ENCODE data around the gene DYNC2LI1.

DYNC2LI1 gene

DNA sequence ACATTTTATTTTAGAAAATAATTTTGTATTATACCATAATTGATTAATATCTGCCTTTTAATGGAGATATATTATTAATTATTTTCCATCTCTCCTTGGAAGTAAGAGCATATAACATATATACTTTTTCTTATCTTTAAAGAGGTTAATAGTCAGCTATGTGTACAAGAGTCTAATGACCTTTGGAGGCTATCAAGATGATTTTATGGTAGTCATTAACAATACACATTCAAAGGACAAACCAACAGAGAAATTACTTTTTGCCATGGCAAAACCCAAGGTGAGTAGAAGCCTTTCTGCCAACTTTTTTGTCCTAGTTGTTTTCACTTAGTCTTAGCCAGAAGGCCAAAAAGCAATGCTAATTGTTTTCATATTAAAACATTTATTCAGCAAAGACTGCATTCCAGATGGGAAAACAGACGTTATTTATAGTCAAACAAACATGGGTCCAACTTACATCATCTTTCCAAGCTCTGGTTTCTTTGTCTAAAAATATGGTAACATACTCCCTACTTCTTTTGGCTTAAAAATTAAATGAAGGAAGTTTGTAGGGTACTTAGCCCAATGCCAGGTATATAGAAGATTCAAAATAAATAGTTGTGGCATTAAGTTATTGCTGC, 9.6 kb upstream of the DYNC2LI1 start:
- peak; percentile 8 for DNase-seq

DNA sequence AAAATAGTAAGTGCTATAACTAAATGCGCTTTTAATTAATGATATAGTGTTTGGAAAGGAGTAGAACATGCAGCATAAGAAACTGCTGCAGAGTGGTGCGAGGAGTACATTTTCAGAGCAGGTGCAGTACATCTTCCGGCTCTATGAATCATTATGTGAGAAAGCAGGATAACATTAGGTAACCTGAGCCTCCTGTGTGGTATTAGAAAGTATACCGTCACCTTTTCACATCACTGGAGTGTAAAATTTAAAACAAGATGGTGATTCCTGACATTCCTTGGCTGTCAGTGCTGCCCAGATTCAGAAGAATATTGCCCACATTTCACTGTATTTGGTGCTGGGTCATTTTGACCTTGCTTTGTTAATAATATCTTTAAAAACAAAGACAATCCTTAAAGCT, 7.8 kb upstream of the DYNC2LI1 start:
- peak; percentile 12 for DNase-seq

DNA sequence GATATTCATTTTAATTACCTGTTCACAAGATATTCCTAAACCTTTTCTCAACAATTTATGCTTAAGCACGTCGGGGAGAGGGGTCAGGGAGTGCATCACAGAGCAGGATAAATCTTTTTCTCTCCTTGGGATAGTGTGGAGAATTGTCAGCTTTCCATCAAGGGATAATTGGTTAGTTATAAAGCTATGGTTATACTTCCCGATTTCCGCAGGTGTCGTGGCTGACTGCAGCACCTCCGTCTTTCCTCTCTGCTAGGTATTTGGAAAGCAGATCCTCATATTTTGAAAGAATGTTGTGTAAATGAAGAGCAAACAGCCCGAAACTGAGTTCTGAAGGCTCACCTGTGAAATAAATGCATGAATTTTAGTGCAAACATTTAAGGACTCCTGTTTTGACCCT, 778 bp downstream of the DYNC2LI1 start:
- DNase-seq, result no peak

DNA sequence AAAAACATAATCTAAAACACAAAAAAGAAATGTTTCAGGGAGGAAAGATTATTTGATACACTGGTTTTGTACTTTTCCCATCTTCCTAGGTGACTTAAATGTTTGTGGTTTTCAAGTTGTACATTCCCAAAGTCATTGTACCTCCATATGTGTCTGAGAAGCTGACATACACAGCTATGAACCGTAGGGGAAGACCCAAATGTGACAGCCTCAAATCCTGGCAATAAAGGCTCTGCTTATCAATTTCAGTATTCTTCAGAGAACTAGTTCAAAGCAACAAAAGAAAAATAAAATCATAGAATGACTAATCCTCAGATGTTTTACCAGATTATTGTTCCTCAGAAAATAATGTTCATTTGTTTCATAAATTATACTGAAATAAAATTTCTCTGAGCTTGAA, 2.5 kb downstream of the DYNC2LI1 start:
- DNase-seq, result no peak

DNA sequence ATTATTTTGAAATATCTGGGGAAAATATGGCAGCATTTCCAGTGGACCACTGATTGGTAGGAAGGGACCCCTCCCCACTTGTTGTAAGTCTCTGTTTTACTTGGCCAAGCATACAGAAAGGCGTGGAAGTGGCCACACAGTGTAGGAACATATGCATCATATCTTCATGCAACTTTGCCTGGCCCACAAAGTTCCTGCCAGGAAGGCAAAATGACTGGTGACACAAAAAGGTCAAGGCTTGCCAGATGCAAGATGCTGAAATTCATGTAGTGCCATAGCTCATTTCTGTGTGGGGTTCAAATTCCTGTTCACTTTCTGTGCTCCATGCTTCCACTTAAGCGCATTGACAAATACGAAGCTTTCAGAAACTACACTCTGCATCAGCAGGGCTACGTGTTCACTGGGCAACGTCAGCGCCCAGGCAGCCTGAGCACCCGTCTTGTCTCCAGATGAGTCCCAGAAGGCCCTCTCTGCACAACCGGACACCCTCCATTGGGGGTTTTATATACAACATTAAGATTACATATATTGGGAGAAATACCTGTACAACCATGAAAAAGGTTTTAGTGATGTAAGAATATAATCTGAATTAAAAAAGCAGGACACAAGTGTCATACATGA, 3.6 kb downstream of the DYNC2LI1 start:
- no peak for DNase-seq

DNA sequence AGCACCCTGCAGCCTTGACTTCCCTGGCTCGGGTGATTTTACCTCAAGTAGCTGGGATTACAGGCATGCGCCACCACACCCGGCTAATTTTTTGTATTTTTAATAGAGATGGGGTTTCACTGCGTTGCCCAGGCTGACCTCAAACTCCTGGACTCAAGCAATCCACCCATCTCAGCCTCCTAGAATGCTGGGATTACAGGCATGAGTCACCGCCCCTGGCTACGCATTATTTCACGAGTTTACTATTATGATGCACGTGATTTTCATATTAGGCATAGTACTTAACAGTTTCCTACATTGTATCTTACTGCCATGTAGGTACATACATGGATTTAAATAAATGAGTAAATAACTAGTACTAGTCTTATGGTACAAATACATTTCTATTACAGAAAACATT, 4.4 kb downstream of the DYNC2LI1 start:
- no peak for DNase-seq

DNA sequence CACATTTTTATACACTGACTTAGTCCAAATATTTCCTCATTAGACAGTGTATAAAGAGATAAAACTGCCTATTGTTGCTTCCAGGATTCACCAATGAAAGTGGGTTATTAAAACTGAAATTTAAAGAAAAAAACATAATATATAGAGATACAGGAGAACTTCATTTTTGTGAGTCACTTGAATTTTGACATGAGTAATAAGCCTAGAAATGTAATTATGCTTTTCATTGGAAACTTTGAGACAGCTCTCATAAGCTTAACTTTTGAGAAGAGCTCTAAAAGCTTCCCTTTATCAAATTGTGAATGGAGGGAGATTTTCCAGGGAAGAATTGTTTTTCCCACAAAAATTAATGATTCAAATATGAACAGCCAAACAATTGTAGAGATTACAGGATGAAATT, 14.1 kb downstream of the DYNC2LI1 start:
- DNase-seq, result no peak

DNA sequence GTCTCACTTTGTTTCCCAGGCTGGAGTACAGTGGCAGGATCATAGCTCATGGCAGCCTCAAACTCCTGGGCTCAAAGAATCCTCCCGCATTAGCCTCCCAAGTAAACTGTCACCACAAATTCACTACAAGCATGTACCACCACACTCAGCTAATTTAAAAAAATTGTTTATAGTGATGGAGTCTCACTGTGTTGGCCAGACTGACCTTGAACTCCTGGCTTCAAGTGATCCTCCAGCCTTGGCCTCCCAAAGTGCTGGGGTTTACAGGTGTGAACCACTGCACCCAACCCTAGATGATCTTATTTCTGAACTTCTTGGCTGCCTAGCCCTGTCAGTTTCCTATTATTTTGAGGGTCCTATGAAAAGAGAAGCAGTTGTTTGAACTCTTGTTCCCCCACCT, 14.8 kb downstream of the DYNC2LI1 start:
- DNase-seq, result no peak

DNA sequence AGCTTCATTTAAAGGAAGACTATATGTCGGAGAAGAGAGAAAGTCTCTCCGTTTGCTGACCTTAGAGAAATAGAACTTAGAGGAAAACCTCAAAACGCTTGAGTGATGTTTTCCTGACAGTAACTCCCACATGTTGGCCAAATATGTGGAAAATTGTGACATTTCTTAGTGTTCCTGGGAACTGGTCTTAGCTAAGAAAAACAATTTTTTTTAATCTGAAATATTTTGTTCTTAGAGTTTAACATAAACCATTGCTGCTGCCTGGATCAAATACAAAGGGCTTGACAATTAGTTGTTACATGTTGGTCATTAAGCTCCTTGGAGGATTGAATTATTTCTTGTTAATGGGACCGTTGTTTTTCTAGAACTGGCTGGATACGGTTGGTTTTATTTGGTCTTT, 16.3 kb downstream of the DYNC2LI1 start:
- no peak for DNase-seq

DNA sequence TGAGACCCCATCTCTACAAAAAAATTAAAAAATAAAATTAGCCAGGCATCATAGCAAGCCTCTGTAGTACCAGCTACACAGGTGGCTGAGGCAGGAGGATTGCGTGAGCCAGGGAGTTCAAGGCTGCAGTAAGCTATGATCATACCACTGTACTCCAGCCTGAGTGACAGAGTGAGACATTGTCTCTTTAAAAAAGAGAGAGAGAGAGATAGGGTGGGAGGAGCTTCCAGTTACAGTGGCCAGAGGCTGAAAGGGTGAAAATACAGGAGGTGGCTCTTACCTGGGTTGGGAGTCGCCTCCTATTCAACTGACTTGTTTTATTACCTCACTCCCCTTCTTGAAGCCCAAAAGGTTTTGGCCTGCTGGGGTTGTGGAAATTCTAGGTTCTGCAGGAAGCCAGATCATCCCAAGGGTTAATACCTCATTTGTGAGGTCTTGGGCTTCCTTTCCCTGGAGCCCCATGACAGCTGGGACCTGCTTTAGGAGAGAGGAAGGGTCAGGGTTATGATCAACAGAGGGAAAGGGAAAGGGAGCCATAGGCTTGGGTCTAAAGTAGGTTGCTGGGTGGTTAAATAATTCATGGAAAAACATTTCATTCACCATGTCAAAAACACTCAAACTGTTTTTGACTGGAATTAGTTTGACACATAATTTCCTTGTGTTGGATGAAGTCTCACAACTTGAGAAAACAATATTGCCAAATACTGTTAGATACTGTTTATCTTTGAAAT, 17.4 kb downstream of the DYNC2LI1 start:
- no peak for DNase-seq

DNA sequence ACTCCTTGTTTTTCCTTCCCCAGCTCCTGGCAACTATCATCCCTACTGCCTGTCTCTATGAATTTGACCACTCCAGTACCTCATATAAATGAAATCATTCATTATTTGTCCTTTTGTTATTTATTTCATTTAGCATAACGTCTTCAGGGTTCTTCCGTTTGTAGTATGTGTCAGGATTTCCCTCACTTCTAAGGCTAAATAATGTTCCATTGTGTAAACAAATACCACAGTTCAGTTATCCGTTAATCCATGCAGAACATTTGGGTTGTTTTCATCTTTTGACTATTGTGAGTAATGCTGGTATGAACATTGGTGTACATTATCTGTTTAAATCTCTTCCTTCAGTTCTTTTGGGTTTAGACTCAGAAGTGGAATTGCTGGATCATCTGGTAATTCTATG, 18.8 kb downstream of the DYNC2LI1 start:
- DNase-seq, result no peak

DNA sequence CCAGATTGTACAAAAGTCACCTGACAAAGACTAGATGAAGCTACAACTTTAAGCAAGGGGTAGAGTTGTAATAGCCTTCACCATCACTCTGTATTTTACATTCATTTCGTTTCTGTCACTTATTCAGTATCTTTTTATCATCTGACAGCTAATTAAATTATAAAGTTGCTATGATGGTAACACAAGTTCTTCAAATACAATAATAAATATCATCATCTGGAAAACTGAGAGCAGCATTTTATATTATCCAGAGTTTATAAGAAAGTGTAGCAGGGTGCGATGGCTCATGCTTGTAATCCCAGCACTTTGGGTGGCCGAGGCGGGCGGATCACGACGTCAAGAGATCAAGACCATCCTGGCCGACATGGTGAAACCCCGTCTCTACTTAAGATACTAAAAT, 21.1 kb downstream of the DYNC2LI1 start:
- no peak for DNase-seq

DNA sequence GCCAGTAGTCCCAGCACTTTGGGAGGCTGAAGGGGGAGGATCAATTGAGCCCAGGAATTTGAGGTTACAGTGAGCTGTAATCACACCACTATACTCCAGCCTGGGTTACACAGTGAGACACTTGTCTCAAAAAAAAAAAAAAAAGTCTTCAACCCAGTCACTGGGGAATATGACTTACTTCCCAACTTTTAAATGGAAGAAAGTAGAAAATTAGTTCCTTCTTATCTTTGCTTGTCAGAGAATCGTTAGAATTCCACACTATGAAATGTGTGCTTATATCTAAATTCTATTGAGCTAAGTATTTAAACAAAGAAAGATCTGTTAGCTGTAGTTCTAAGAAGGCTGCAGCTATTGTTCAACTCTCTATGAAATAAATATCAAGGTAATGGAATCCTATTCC, 22.4 kb downstream of the DYNC2LI1 start:
- DNase-seq, result no peak

DNA sequence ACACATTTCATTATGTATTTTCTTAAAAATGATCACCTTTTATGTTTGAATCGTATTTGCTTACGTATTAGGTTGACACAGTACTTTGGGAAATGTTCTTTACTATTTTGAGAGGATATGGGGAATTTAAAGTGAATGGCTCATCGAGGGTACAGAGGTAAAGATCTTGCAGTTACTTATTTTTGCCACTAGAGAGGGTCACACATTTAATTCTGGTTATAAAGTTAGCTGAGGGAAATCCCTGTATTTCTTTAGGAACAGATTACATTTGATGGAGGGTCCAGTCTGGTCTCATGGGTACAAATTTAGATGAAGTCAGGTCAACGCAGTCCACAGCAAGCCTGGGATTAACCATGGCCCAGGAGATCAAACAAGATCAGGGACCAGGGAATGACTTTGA, 24.5 kb downstream of the DYNC2LI1 start:
- DNase-seq, result no peak

DNA sequence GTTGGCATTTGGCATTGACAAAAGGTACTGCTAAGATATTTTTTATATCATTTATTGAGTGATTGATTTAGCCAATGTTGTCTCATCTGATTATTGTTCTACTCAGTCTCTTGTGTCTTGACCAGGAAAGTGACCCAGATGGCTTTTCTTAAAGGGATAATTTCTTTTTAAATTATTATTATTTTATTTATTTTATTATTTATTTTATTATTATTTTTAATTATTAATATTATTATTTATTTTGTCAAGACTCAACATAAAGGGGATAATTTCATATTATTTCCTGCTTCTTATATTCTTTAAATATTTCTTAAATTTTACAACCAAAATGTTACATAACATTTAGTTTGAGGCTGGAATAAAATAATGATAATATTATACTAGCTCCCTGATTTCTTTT, 27.1 kb downstream of the DYNC2LI1 start:
- no peak for DNase-seq

DNA sequence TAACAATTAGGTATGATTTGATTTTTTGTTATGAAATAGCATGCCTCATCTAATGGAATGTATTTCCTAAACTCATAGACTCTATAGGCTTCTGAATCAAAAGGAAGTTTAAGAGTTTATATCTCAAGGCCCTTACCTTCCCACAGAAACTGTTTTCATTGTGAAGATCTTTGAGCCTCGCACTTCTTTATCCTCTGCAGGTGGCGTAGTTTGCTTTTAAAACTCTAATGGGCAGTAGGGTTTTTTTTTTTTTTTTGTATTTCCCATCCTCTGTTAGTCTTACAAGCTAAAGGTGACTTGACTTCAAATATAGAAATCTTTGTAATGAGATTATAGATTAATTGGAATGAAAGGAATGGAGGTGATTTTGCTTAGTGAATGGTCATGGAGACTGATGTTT, 28.3 kb downstream of the DYNC2LI1 start:
- DNase-seq, result no peak

DNA sequence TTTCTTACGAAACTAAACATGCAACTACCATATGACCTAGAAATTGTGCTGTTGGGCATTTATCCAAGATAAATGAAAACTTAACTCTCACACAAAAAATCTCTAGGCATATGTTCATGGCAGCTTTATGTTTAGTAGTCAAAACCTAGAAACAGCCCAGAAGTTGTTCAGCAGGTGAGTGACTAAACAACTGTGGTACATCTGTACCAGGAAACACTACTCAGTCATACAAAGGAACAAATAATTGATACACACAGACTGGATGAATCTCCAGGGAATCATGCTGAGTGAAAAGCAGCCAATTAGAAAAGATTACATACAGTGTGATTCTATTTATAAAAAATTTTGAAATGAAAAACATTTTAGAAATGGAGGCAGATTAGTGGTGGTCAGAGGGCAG, 29.3 kb downstream of the DYNC2LI1 start:
- DNase-seq, result no peak

DNA sequence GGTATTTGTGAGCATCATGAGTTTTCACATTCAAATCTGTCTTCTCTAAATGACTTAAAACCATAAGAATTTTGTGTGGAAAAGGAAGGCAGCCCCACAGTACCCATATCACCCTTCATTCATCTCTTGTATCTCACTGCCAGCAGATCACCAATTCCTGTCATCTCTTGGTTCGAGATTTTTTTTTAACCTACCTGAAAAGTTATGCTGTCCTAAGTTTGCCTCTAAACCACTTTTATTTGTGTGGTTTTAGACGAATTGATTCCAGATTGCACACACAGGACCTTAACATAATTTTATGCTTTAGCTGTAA, 32.8 kb downstream of the DYNC2LI1 start:
- no peak for DNase-seq

DNA sequence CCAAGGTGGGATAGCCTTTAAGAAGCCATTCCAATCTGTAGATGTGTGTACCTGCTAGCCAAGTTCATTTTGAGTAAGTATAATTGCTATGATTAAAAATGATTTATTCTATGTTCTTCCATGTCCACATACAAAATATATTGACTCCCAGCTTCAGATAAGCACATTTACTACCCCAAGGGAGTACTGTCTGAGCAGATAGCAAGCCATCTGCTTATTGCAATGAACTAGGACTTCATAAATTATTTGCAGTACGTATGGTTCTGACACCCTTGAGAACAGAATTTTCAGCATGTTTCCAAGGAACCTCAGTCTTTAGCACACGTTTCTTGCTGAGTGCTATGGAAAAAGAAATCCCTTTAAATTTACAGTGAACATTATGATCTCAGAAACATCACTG, 36.6 kb downstream of the DYNC2LI1 start:
- DNase-seq, result no peak

DNA sequence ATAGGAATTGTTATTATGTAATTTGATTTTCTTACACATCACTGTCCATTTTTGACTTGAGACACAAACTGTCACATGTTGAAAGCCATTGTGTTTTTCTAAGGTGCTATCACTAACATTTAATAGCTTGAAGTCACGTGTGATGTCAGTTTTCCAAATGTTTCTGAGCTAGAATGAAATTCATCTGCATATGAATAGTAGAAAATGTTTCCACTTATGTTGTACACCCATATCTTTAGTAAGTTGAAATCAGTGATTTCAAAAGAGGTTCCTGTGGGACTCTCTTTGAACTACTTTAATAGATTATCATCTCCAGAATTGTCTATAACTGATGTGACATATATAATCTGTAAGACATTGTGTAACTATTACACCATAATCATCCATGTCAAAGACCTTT, 37.0 kb downstream of the DYNC2LI1 start:
- no peak for DNase-seq

DNA sequence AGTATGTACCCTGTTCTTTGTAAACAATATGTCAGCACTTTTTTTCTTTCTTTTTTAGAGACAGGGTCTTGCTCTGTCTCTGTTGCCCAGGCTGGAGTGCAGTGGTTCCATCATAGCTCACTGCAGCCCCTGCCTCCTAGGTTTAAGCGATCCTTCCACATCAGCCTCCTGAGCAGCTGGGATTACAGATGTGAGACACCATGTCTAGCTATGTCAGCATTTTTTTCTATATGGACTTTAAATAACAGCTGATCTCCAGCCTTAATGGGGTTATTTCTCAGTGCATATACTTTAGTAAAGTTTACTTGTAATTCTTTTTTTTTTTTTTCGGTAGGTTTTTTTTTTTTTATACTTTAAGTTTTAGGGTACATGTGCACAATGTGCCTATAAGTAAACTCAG, 38.2 kb downstream of the DYNC2LI1 start:
- no peak for DNase-seq

DNA sequence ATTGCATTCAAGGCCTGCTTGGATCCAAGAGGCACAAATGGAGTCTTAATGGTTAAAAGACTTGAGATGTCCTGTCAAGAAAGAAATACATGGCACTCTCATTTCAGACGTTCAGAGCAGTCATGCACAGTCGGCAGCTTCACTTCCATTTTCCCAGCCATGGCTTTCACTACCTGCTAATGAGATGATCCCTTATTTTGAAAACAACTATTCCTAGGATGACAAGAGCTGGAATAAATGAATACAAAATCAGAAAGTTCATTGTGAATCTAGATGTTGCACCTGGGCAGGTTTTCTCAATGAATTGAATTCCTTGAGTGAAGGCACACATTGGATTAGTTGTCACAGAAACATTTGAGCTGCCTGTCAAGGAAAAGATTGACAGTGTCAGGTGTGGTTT, 39.1 kb downstream of the DYNC2LI1 start:
- no peak for DNase-seq

DNA sequence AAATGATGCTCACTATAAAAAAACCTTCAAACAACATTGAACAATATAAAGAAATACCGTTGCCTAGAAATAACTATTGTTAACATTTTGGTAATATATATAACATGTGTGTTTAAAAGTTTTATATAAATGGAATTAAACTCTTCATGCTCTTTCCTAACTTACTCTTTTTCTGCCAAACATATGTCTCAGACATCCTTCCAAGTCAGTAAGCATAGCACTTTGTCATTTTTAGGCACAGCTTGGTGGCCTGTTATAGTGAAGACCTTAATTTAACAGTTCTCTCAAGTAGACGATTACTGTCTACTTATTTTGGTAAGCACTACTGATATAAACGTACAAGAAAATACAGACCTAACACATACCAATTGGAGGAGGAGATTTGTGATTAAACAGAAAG, 40.9 kb downstream of the DYNC2LI1 start:
- no peak for DNase-seq

DNA sequence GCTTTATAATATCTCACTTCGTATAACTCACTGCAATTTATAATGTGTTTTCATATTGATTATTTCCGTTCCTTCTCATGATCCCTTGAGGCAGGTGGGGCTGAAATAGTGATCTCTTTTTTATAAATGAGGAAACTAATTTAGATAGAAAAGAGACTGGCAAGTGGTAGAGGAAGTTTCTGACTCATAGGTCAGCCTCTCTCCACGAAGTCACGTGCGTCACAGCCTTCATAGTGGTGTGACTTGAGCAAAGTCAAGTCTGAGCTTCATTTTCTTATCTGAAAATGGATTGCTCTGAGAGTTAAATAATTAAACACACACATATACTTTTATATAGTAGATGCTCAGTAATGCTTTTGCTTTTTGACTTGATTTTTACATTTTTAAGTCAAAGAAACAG, 44.9 kb downstream of the DYNC2LI1 start:
- DNase-seq, result no peak

All from NCI-H2171 (cell line).